Erythroblast (primary cell): ENCODE measurements around the gene HLCS.

ENCODE experiments used
- GATA1 ChIP-seq: IDR thresholded peaks from 2 replicates; pipeline ENCODE4 v1.6.1; 2011; ENCODE audit warnings: low read depth, mild to moderate bottlenecking, control low read depth, low read length, moderate library complexity
- POLR2A ChIP-seq: IDR thresholded peaks from 2 replicates; pipeline ENCODE4 v1.6.1; 2011; ENCODE audit warnings: mild to moderate bottlenecking, low read length

- TF ChIP-seq POLR2A (no peak), GATA1 (no peak)
Observed at GRCh38 chr21:36780861-36781260, 185.6 kb downstream of the HLCS start.
